Stimulated activated CD4-positive, alpha-beta T cell treated with anti-CD3 and anti-CD28 coated beads, Interleukin-15, amount 100 ng/mL, for 48 hours (primary cell): ENCODE measurements around the gene PIAS1.
"Not testable (repeated sequence)": the region's sequence is repeated elsewhere in the genome, so short reads cannot be mapped to it uniquely, and the experiment has no call there.

Experiments used
- DNase-seq, 2 donors: peaks; one replicate each; pipeline ENCODE4 v3.0.0-alpha.2; 2020; ENCODE audit warnings: low read depth in 2 of 2

PIAS1 gene

DNA sequence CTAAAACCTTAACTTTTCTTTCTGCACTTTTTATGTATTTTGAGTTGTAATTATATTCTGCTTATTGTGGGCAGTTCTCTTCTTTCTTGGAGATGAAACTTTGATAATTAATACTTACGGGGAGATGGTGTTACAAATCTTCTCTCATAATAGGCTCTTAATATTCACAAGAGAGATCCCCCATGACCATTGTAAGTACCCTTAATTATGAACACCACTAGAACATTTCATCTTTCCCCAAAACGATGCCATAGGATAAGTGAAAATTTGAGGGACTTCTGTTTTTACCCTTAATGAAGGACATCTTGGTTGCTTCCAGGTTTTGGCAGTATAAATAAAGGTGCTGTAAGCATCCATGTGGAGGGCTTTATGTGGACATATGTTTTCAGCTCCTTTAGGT lies 60.7 kb downstream of the PIAS1 start:
- DNase-seq, result no peak

DNA sequence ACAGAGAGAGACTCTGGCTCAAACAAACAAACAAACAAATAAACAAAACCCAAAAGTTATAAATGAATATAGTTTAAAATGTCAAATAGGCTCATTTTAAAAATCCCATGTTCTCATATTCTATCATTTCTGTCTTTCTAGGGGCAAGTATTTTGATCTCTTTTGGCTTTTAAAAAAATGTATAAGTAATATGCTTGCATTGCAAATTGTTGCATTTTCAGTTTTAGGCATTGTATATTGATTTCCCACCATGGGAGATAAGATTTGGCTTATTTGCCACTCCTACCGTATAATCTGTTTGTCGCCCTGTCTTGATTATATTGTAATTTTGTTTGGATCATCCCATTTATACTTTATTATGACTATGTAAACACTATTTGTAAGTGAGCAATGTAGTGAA lies 70.6 kb downstream of the PIAS1 start:
- no peak for DNase-seq

DNA sequence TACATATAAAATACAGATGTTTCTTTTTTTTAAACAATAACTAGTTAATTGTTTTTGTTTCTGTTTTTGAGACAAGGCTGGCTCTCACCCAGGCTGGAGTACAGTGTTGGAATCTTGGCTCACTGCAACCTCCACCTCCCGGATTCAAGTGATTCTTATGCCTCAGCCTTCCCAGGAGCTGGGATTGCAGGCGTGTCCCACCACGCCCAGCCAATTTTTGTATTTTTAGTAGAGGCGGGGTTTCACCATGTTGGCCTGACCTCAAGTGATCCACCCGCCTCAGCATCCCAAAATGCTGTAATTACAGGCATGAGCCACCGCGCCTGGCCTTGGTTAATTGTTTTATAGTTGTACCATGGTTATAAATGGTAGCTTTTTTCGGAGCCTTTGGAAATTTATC lies 72.3 kb downstream of the PIAS1 start:
- no peak for DNase-seq

DNA sequence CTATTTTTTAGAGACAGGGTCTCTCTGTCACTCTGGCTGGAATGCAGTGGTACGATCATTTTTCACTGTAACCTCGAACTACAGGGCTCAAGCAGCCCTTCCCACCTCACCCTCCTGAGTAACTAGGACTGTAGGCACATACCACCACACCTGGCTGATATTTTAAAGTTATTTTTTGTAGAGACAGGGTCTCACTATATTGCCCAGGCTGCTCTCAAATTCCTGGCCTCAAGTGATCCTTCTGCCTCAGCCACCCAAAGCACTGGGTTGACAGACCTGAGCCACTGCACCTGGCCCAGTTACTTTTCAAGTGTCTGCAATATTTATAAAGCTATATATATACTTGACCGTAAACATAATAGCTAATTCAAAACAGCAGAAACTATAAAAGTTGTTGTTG lies 75.0 kb downstream of the PIAS1 start:
- no peak for DNase-seq

DNA sequence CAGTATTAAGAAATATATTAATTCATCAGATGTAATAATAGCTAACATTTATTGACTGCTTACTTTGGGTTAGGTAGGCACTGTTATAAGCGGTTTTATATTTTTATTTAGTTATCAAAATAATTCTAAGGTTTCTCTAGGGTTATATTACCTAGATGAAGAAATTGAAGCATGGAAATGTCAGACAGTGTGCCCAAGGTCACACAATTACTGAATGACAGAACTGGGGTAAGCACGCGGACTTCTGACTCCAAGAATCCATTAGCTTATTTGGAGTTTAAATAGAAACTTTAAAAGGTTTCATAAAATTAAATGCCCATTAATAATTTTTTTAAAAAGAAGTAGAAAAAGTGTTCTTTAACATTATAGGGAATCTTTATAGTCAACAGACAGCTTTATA lies 76.7 kb downstream of the PIAS1 start:
- no peak for DNase-seq

DNA sequence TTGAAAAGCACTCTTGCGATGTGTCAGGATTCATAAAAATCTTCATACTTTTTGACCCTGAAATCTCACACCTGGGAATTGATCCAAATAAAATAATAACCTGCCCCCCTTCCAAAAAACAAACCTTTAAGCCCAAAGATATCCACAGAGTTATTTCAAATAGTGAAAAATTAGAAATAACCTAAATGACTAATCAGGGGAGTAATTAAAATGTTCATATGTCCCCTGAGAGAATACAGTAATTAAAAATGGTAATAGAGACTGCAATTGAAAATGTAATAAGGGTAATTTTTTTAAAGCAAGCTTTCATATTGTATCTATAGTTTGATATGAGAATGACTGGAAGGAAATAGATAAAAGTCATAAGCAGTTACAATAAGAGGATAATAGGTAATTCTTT lies 83.0 kb downstream of the PIAS1 start:
- DNase-seq, result no peak

DNA sequence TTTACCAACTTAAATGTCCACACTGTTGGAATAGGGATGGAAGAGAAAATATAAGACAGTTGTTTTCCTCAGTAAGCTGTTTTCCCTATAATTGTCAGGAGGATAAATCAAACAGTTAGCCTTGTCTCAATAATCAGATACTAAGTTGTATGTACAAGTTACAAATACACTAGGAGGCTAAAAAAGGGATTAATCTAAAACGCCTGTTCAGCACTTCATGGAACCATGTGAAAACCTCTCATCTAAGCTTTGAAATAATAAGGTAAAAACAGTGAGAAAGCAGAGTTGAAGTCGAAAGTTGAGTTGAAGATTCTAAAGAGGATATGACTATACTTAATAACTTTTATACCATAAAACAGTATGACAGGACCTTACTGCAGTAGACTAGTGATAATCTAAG lies 89.0 kb downstream of the PIAS1 start:
- no peak for DNase-seq

DNA sequence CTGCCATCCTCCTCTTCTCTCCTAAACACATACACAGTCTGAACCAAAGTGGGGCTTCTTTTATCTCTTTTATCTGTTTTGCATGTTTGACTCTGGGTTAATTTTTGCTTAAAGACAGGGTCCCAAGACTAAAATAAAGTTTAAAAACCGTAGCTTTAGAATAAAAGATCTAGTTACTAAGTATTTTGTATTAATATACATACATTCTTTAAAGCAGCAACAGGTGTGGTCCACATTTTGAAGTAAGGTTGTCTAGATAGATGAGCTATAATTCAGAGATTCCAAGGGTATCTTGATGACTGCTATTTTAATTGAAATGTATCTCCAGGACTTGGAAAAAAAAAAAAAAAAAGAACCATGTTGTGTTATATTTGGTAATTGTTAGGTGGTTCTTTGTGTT lies 89.7 kb downstream of the PIAS1 start:
- DNase-seq, result no peak

DNA sequence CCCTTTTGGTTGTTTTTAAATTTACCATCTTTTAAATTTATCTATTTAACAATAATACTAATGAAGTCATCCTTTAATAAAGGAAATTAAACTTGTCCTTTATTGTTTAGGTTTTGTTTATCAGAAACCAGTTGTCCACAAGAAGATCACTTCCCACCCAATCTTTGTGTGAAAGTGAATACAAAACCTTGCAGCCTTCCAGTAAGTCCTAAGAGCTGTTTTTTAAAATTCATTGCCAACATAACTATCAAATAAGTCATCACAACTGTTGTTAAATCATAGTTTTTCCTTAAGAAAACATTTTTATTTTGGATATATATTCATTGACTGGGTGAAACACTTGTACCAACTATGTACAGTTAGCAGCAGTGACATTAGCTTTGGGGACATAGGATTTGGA lies 91.6 kb downstream of the PIAS1 start:
- DNase-seq, result no peak

DNA sequence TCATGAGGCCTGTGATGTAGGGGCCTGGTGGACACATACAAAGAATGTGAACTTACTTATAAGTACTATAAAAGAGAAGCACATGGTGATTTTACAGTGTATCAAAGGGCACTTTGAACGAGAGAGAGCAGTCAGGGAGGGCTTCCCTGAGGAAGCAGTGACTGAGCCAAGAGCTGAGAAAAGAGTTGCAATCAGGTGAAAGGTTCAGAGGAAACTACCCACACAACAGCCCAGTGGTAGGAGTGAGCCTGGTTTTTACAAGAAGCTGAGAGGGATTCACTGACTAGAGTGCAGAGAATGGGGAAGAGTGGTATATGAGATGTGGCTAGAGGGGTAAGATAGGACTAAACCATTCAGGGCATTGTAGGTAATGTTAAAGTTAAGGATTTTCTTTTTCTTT lies 93.9 kb downstream of the PIAS1 start:
- no peak for DNase-seq

DNA sequence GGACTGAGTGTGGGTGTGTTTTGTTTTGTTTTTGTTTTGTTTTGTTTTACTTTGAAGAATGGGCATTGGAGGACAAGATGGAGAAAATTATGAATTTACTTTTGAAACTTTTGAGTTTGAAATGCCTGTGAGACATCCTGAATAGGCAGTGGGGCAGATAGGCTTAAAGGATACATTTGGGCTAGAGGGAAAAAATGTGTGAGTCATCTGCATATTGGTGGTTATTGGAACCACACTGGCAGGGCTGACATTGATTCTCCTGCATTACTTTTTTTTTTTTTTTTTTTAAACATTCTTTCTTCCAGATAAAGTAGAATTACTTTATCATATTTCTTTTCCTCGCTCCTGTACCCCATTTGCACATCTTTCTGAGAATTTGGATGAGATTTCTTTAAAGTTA lies 94.9 kb downstream of the PIAS1 start:
- no peak for DNase-seq

DNA sequence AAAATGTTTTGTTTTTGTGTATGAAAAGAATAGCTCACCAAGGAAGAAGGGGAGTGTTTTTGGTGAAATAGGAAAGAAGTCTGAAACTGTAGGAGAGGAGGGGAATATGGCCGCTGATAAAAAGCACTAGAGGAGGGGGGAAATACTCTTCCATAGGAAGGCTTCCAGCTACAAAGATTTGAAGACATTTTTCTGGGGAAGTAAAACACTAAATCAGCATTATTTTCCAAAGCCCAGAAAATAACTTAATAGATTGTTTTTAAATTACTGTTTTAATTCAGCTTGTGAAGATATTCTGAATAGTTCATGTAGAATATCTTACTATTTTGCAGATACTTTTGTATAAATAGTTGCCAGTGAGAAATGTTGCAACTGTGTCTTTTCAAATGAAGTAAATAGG lies 96.1 kb downstream of the PIAS1 start:
- no peak for DNase-seq

DNA sequence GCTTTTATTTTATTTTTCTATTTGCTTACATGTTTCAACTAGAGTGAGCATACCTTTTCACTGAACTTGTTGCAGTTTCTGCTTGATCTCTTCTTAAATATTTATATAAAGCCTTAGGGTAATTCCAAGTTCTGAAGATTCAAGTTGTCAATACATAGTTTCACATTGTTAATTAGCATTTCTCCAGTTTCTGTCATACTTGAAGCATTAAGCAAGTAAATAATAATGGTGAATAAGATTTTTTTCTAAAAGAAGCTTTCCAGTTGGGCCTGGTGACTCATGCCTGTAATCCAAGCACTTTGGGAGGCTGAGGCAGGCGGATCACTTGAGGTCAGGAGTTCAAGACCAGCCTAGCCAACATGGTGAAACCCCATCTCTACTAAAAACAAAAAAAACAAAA lies 97.2 kb downstream of the PIAS1 start:
- no peak for DNase-seq

DNA sequence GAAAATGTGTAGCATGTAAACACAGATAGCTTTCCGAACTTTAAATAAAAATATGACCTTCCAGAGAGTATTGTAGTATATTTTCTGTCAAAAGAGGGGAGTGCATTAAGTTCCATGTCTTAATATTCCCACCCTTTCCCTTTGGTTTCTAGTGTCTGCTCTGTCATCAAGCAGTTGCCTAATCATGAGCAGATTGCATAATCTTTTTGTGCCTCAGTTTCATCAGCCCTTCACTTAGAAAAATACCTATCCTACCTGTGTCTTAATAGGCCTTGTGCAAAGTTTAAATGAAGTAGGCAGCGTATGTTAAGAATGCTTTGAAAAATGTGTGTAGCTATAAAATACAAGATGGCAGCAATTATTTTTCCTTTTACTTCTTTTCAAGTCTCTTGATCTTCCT lies 98.2 kb downstream of the PIAS1 start:
- DNase-seq, result no peak

DNA sequence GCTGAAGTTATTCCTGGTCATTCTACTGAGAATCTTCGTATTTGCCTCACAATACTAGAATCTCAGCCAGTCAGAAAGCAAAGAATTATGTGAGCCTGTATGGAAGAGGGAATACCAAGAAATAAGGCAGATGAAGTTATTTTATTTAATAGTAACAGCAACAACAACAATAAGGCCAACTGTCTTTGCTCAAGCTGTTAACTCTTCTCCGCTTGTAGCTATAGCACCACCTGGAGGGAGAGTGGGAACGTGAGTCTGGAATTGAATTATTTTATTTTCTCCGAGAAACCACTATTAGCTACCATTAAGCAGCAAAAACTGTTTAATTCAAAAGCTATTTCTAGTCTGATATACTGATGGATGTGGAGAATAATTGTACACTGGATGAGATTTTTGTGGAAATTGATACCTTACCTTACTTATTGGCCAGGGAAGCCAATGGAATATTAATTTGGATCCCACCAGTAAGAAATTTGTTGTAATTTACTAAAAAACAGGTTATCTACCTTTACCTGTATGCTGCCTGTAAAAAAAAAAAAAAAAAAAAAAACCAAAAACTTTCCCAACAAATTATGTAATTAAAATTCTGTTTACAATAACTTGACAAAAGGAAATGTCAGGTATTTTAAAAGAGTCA lies 100.9 kb downstream of the PIAS1 start:
- no peak for DNase-seq

DNA sequence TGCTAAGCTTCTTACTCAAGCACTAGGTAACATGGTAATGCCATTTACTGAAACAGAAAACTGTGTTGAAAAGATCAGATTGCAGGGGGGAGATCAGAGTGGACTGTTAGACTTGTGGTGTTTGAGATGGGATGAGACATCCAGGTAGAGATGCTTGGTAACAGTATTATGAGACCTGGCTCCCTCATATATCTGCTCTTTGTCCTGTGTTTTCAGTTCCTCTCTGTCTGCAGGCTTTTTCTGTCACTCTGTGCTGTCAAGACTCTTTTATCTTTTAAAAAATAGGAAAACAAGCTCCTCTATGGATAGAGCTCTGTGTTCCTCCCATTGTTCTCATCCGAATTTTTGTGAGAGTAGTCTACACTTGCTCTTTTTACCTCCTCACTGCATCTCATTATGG lies 103.0 kb downstream of the PIAS1 start:
- no peak for DNase-seq

DNA sequence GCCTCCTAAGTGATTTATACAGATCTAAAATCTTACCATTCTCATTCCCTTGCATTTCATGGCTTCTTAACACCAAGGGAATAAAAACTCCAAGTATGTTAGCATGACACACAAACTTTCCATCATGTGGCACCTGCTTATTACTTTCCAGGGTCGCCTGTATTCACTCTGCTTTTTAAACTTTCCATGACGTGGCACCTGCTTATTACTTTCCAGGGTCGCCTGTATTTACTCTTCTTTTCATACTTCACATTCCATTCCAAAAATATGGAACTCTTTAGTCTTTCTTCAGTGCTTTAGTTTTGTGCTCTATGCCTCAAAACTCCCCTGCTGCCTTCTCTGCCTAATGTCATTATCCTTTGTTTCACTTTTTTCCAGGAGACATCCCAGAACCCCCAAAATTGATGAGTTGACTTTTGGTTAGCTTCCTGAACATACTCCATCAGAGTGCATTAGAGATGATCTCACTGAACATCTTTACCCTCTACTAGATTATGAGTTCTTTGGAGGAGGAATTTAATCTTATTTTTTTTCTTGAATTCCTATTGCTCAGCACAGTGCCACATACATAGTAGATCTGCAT lies 104.0 kb downstream of the PIAS1 start:
- DNase-seq, result no peak

DNA sequence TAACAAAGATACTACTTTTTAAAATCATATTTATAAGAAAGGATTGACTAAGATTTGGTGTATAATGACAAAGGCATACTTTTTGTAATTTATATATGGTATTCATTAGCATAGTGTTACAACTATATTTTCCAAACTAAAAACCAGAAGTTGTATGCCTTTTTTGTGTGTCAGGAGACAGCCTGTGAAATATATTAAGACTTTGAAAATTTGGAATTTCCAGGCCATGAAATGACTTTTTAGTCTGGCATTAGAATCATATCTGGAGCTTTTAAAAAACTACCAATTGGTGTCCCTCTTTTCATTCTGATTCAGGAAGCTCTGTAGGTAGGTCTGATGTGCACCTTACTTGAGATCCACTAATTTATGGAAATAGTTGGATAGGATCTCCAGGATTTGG lies 109.1 kb downstream of the PIAS1 start:
- DNase-seq, result no peak

DNA sequence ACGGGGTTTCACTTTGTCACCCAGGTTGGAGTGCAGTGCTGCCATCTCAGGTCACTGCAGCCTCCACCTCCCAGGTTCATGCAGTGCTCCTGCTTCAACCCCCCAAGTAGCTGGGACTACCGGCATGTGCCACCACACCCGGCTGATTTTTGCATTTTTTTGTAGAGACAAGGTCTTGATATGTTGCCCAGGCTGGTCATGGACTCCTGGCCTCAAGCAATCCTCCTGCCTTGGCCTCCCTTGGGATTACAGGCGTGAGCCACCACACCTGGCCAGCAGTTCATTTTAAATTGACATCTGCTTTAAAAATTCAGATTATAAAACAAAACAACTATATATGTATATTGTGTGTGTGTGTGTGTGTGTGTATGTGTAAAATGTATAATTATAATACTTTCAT lies 112.7 kb downstream of the PIAS1 start:
- DNase-seq, result no peak

DNA sequence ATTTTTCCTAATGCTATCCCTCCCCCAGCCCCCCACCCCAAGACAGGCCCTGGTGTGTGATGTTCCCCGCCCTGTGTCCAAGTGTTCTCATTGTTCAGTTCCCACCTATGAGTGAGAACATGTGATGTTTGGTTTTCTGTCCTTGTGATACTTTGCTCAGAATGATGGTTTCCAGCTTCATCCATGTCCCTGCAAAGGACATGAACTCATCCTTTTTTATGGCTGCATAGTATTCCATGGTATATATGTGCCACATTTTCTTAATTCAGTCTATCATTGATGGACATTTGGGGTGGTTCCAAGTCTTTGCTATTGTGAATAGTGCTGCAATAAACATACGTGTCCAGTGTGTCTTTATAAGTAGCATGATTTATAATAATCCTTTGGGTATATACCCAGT lies 117.9 kb downstream of the PIAS1 start:
- not testable (repeated sequence) for DNase-seq

DNA sequence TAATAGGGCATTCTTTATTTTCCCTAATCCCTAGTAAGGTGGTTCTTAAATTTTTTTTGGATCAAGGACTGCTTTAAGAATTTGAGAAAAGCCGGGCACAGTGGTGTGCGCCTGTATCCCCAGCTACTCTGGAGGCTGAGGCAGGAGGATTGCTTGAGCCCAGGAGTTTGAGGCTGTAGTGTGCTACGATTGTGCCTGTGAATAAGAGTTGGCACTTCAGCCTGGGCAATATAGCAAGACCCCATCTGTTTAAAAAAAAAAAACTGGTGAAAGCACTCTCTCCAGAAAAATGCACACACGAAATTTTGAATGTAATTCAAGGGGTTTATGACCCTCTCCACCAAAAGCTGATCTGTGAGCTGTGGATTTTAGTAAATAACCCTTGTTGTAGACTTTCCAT lies 119.0 kb downstream of the PIAS1 start:
- DNase-seq, result no peak

DNA sequence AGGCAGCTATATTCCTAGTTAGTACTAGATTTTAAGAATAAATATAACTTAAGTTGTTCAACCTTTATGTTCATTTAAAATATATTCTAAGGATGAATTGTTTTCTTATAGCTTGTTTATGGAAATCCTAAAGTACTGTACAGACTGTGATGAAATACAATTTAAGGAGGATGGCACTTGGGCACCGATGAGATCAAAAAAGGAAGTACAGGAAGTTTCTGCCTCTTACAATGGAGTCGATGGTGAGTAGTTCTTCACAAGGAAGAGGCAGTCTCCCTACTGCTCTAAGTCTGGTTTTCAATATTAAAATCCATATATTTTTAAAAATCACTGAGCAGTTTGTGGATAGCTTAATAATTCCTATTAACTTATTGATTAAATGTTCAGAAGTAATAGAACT lies 121.4 kb downstream of the PIAS1 start:
- no peak for DNase-seq

DNA sequence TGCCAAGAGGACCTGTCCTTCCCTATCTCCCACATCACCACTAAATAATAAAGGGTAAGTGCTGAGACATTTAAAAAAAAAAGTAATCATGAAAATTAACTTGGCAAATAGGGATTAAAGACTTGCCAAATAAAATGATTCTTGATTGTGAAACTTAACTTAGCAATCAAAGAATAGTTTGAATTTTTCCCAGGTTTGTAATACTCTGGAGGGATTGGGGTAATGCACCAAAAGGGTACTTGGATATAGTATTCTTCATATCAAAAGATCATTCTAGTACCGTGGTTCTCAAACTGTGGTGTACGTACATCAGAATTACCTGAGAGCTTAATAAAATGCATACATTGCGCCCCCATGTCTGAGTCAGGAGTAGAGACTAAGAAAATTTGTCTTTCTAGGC lies 122.5 kb downstream of the PIAS1 start:
- DNase-seq, result no peak

DNA sequence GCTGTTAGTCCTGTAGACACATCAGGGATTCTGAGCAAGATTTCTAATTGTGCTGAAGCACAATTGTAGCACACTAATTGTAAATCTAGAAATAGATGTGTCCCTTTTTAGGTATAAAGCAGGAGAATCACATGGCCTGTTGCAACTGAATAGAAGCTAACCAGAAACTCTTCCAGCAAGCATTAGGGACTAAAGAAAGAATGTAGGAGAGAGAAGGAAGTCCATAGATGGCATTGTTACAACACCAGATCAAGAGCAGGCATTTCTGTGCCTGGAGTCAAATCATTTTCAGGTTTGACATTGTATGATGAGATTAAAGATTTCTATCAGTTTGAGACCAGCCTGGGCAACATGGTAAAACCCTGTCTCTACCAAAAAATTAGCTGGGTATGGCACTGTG lies 123.6 kb downstream of the PIAS1 start:
- DNase-seq, result no peak
